ES-I3 (cell line): ENCODE data around the gene DDX41.

Experiments used
- H3K36me3 ChIP-seq: 2 replicates; pipeline ENCODE4 v1.6.1; 2013; ENCODE audit warnings: mild to moderate bottlenecking, low read length, control low read depth, moderate library complexity; ENCODE audit not compliant: insufficient read depth
- H3K4me1 ChIP-seq: 2 replicates; pipeline ENCODE4 v1.6.1; 2013; ENCODE audit warnings: mild to moderate bottlenecking, control low read depth, low read length; ENCODE audit not compliant: insufficient read depth
- H3K9ac ChIP-seq: 2 replicates; pipeline ENCODE4 v1.6.1; 2013; ENCODE audit warnings: low read depth, mild to moderate bottlenecking, low read length, moderate library complexity
- H3K9me3 ChIP-seq: 2 replicates; pipeline ENCODE4 v1.6.1; 2013; ENCODE audit warnings: mild to moderate bottlenecking, low read length, moderate library complexity; ENCODE audit not compliant: control insufficient read depth, insufficient read depth

DDX41 gene

DNA sequence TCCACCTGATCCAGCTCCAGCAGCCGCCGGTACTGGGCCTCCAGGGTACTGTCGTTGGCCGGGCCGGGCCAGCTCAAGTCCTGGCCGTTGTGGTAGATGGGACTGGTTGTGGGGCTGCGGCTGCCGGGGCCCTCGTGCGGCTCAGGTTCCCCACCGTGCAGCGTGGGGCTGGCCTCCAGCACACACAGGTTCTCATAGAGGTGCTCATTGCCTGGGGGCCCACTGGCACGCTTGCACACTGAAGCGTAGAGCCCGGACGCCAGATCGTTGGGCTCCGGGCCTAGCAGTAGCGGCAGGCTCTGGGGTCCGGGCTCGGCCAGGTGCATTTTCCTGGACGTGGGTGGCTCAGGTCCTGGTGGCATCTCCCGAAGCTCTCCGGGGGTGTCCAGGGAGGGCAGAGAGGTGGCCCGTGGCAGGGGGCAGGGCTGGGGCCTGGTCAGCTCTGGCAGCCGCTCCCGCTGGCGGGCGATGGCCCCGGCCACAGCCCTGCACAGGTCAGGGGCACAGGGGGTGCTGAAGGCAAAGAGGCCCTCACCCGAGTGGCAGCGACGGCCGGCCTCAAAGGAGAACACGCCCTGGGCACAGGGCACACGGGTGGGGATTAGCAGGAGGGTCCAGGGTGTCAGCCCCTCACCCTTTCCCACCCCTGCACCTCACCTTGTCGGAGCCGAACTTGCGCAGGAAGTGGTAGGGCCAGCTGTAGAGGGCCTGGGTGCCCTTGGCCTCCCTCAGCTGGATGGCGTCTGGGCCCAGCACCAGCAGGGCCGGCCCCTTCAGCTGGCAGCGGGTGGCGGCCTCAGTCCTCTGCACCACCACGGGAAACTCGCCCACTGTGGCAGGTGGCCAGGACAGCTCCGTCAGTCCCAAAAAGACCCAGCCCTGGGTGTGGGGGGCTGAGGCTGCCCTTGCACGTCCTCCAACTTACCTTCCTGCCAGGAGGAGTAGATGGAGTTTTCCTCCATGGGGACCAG is 12.4 kb downstream of the DDX41 start:
- H3K36me3 ChIP-seq: no peaks in the 10 kb centered on the region
- peaks cover 7% of the 10 kb centered on the region; the same call in 1 of the 2 replicates for H3K4me1 ChIP-seq
- no peaks in the 10 kb centered on the region for H3K9me3 ChIP-seq
- H3K9ac ChIP-seq: no peak overlapping the region

DNA sequence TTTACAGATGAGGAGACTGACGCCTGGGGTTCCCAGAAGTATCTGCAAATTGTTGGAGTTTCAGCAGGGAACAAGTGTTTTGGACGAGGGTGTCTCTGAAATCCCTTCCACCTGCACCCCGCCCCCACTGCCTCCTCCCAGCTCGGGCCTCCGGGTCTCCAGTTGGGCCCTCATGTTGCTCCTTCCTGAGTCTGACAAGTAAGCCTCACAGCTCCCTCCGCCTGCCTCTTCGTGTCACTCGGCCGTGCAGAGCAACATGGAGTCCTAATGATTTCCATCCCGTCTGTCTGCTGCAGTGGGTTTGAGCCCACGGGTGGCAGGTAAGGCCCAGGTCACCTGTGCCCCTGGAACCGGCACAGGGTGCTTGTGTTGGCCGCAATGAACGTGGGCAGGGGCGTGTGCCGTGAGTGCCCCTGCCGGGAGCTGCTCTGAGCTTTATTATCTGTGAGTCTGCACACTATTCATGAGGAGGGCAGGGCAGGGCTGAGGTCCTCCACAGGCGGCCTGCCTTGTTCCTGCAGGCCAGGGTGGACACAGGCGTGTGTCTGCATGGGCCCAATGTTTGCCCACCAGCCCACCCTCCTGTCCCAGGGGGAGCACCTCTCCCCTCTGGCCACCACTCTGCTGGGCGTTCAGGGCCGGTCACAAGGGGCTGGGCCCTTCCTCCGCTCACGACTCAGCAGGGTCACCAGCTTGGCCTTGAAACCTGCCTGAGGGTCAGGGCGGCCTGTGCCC is 13.2 kb downstream of the DDX41 start:
- no peaks in the 10 kb centered on the region for H3K9me3 ChIP-seq
- H3K4me1 ChIP-seq: peaks cover 4% of the 10 kb centered on the region; the same call in 1 of the 2 replicates
- no peak overlapping the region for H3K9ac ChIP-seq
- H3K36me3 ChIP-seq: no peaks in the 10 kb centered on the region

- no peaks in the 10 kb centered on the region for H3K9me3 ChIP-seq
- H3K36me3 ChIP-seq: no peaks in the 10 kb centered on the region
- peaks cover 7% of the 10 kb centered on the region; the same call in 1 of the 2 replicates for H3K4me1 ChIP-seq
- no peak overlapping the region for H3K9ac ChIP-seq
Measured at GRCh38 chr5:177502886-177503285, 13.9 kb downstream of the DDX41 start.

- H3K9me3 ChIP-seq: no peaks in the 10 kb centered on the region
- no peak overlapping the region for H3K9ac ChIP-seq
Measured at GRCh38 chr5:177501874-177502678, 14.7 kb downstream of the DDX41 start.

DNA sequence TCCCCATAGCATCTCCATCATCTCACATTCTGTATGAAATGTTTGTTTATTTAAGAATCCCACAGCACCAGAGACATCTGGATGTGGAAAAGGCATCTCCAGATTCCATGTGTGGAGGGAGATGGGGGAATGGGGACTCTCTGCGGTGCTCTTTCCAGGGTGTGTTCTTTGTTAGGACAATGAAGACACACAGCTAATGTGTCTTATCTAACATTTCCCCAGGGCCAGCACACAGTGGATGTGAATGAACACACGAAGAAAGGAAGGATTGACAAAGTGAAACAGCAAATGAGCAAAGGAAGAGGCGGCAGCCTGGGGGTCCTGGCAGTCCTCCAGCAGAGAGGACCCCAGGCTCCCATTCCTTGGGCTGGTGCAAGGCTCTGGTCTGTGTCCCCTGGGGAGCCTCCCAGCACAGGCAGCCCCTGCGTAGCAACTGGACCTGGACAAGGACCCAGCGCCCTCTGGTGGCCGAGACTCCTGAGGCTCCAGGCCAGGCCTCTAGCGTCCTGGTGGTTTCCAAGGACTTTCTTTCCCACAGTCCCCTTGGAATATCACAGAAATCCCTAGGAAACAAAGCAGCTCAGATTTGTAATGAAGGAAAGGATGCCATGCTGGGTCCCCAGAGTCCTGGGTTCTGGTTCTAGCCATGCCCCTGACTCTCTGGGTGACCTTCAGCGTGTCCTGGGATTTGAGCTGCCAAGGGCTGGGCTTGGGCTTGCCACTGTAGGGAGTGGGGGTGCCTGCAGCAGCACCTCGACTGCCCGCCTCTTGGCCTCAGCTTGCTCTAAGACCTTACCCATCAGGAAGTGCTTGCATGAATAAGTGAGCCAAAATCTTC is 15.9 kb downstream of the DDX41 start:
- no peaks in the 10 kb centered on the region for H3K9me3 ChIP-seq
- no peak overlapping the region for H3K9ac ChIP-seq
- peaks cover 8% of the 10 kb centered on the region; the same call in 1 of the 2 replicates for H3K4me1 ChIP-seq
- H3K36me3 ChIP-seq: no peaks in the 10 kb centered on the region

More at GRCh38 chr5:177501874-177502678, 14.7 kb downstream of the DDX41 start:
- Histone ChIP-seq H3K36me3 (no peaks in the 10 kb centered on the region), H3K4me1 (peaks cover 7% of the 10 kb centered on the region; the same call in 1 of the 2 replicates)

DNA sequence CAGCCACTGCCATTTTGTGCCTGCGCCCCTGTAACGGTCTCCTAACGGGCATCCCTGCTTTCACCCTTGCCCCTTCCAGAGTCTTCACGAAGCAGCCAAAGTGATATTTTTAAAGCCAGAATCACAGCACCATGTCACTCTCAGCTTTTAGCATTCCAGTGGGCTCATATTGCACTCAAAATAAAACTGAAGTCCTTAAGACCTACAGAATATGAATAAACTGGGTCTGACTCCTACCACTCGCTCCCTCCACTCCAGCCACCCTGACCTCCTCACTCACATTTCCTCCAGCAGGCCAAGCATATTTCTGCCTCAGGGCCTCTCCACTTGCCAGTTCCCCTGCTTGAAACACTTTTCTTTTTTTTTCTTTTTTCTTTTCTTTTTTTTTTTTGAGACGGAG is 16.9 kb downstream of the DDX41 start:
- H3K4me1 ChIP-seq: peaks cover 18% of the 10 kb centered on the region
- no peaks in the 10 kb centered on the region for H3K9me3 ChIP-seq
- no peak overlapping the region for H3K9ac ChIP-seq
- H3K36me3 ChIP-seq: no peaks in the 10 kb centered on the region

- Histone ChIP-seq H3K4me1 (peaks cover 26% of the 10 kb centered on the region), H3K9ac (peak overlapping the region; percentile 50; the same call in 1 of the 2 replicates)
Measured at GRCh38 chr5:177498013-177498787, 18.6 kb downstream of the DDX41 start.

GRCh38 chr5:177497292-177498012 is 19.3 kb downstream of the DDX41 start, which contains the start of gene PDLIM7:
TSS of gene PDLIM7 (minus strand) at chr5:177497604. CDS start at chr5:177496512, 1,092 bp downstream.
- Histone ChIP-seq H3K9ac (peak within 1 kb of the TSS; percentile 86), H3K4me1 (peaks cover 26% of the 10 kb centered on the region), H3K36me3 (peaks cover 7% of the 10 kb centered on the region; the same call in 1 of the 2 replicates)

More at GRCh38 chr5:177498013-177498787, 18.6 kb downstream of the DDX41 start:
- Histone ChIP-seq H3K9me3 (no peaks in the 10 kb centered on the region), H3K36me3 (no peaks in the 10 kb centered on the region)

GRCh38 chr5:177496727-177497291 is 20.0 kb downstream of the DDX41 start:
- H3K36me3 ChIP-seq: peaks cover 10% of the 10 kb centered on the region; the same call in 1 of the 2 replicates
- no peaks in the 10 kb centered on the region for H3K9me3 ChIP-seq
- H3K9ac ChIP-seq: peak overlapping the region; percentile 86
- peaks cover 26% of the 10 kb centered on the region for H3K4me1 ChIP-seq

More at GRCh38 chr5:177497292-177498012, 19.3 kb downstream of the DDX41 start, which contains the start of gene PDLIM7:
- H3K9me3 ChIP-seq: no peaks in the 10 kb centered on the region

- Histone ChIP-seq H3K4me1 (peaks cover 26% of the 10 kb centered on the region), H3K9me3 (no peaks in the 10 kb centered on the region), H3K36me3 (peaks cover 10% of the 10 kb centered on the region; the same call in 1 of the 2 replicates), H3K9ac (peak overlapping the region; percentile 86)
Measured at GRCh38 chr5:177496070-177496726, 20.6 kb downstream of the DDX41 start.

GRCh38 chr5:177495243-177496060 is 21.3 kb downstream of the DDX41 start:
- Histone ChIP-seq H3K4me1 (peaks cover 26% of the 10 kb centered on the region), H3K9me3 (no peaks in the 10 kb centered on the region), H3K9ac (peak overlapping the region; percentile 86; the same call in 1 of the 2 replicates), H3K36me3 (peaks cover 14% of the 10 kb centered on the region)
